Activated T-cell treated with anti-CD3 and anti-CD28 coated beads, Interleukin-2, amount 50 U/mL, for 4 hours (primary cell): ENCODE measurements around the gene PRIM2. TPM values are rescaled to one million over a fixed set of nuclear protein-coding genes. Genes with fewer than 3 reads are reported as not detected.
"Not testable (repeated sequence)": the region's sequence is repeated elsewhere in the genome, so short reads cannot be mapped to it uniquely, and the experiment has no call there.

Source experiments
- ATAC-seq, 2 donors: fragments of 200-7000 bp; cut with Tn5 transposase; one replicate each; pipeline ENCODE4 v1.10.0; 2021
- DNase-seq: peaks from one replicate; pipeline ENCODE4 v3.0.0-alpha.2; 2020
- H3K27me3 Mint-ChIP-seq: one replicate; pipeline ENCODE4 v1.8.0; 2021; ENCODE audit warnings: low read depth, mixed read lengths
- H3K36me3 Mint-ChIP-seq: one replicate; pipeline ENCODE4 v1.8.0; 2022; ENCODE audit warnings: mixed read lengths; ENCODE audit not compliant: insufficient read depth
- H3K4me1 Mint-ChIP-seq: one replicate; pipeline ENCODE4 v1.8.0; 2021; ENCODE audit warnings: low read depth, mixed read lengths
- H3K4me3 Mint-ChIP-seq: one replicate; pipeline ENCODE4 v1.8.0; 2021; ENCODE audit warnings: mild to moderate bottlenecking, moderate library complexity, mixed read lengths
- H3K9me3 Mint-ChIP-seq: one replicate; pipeline ENCODE4 v1.8.0; 2021; ENCODE audit warnings: mixed read lengths
- total RNA-seq, 3 donors: library from RNA; stranded (reverse); gene quantifications; one replicate each; pipeline ENCODE4 v1.2.1, GENCODE V29; 2021

The PRIM2 gene
- total RNA-seq, result 10 to 100 TPM; 27.8 to 31.8 (median 29.1) TPM

DNA sequence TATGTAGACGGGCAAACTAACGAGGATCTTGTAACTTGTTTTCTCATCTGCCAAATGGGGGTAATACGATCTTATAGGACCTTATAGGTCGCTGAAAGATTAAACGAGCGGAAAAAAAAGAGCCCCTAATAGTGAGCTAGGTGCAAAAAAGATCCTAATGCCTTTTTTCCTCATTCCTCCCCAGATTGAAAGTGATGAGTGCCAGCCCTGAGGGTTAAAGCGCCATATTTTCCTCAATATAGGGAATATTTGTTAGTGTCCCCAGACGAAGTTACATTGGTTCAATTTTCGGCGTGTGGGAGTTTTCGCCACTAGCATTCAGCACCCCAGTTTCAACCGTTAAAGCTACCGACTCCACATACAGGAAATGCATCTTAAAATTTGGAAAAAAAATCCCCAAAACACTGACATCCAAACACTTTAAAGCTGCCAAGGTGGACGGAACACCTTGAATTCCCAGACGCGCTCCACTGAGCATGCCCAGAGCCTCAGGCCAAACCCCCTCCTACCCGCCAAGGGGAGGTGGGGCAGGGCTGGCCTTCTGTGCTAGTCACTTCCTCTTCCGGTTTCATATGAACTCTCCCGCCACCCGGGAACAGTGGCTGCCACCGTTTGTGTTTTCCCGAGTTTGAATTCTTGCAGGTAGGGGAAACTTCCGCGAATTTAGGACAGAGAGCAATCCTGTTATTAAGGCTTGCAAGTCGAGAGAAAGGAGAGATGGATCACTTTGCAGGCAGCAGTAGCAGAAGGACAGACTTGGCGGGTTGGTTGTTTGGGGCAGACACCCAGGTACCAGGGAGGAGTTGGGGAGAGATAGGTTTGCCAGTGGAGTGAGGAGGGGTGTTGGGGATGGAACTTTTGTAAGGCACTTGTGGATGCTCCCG is at the start of gene PRIM2:
Gene PRIM2 (plus strand): TSS at position 571 of the 884 bp plus-strand sequence. CDS start 816 bp downstream, outside the sequence.
- Mint-ChIP-seq H3K27me3 (no peaks in the 10 kb centered on the region), H3K9me3 (no peaks in the 10 kb centered on the region), H3K4me1 (peaks cover 32% of the 10 kb centered on the region), H3K4me3 (peak within 1 kb of the TSS; percentile 99), H3K36me3 (peaks cover 30% of the 10 kb centered on the region)
- DNase-seq (peak; percentile 71), ATAC-seq (peak; percentile 89 to 91)

GRCh38 chr6:57268294-57268640 is 49.2 kb upstream of the PRIM2 start:
- Mint-ChIP-seq H3K27me3 (peaks cover 3% of the 10 kb centered on the region), H3K4me3 (no peak overlapping the region), H3K36me3 (no peaks in the 10 kb centered on the region), H3K4me1 (peaks cover 7% of the 10 kb centered on the region), H3K9me3 (no peaks in the 10 kb centered on the region)
- DNase-seq (no peak), ATAC-seq (no peak)

- H3K27me3 Mint-ChIP-seq, result peaks cover 29% of the 10 kb centered on the region
- H3K4me1 Mint-ChIP-seq, DNase-seq, H3K36me3 Mint-ChIP-seq, H3K4me3 Mint-ChIP-seq, ATAC-seq, H3K9me3 Mint-ChIP-seq: not testable (repeated sequence)
Measured at GRCh38 chr6:57274113-57274824, 43.2 kb upstream of the PRIM2 start.

- H3K27me3 Mint-ChIP-seq, result peaks cover 32% of the 10 kb centered on the region
- ATAC-seq (no peak), DNase-seq (no peak)
- H3K4me1 Mint-ChIP-seq, result no peaks in the 10 kb centered on the region
- H3K9me3 Mint-ChIP-seq, result no peaks in the 10 kb centered on the region
- no peak overlapping the region for H3K4me3 Mint-ChIP-seq
- H3K36me3 Mint-ChIP-seq, result no peaks in the 10 kb centered on the region
Measured at GRCh38 chr6:57275384-57275783, 42.0 kb upstream of the PRIM2 start.

DNA sequence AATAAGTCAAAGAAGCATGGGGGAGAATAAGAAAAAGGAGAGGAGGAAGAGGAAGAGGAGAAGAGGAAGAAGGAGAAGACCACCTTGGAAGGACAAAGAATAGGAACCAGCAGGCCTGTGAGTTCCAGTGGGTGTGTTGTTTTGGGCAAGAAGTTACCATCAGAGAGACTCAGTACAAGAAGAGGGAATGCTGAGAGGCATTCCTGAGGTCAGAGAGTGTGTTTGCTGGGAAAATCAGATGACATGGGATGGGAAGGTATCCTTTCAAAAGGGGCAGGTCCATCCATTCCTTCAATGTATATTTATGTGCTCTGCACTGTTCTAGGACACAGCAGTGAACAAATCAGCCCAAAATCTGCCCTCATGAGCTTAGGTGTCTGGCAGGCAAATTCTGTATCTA is 40.5 kb upstream of the PRIM2 start:
- no peaks in the 10 kb centered on the region for H3K9me3 Mint-ChIP-seq
- H3K36me3 Mint-ChIP-seq, result no peaks in the 10 kb centered on the region
- peaks cover 30% of the 10 kb centered on the region for H3K27me3 Mint-ChIP-seq
- DNase-seq, result no peak
- no peak overlapping the region for H3K4me3 Mint-ChIP-seq
- no peaks in the 10 kb centered on the region for H3K4me1 Mint-ChIP-seq
- no peak for ATAC-seq

GRCh38 chr6:57278570-57278969 is 38.9 kb upstream of the PRIM2 start:
- H3K4me3 Mint-ChIP-seq, result no peak overlapping the region
- H3K9me3 Mint-ChIP-seq, result no peaks in the 10 kb centered on the region
- no peak for ATAC-seq

DNA sequence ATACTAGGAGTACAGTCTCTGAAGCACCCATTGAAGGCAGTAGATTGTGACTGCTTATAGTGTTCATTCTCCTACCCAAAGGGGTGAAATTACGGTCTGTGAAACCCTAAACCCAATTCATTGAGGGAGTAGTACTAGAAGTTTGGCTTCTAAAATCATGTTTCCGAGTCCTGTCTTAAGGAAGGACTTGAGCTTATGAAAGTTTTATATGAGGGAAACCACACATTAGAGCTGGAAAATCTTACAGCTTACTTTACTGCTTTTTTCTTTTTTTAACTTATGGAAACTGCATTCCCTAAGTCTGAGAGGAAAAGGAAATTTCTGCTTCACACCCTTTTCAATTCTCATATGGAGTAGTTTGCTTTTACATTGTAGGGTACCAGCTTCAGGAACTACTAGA is 38.4 kb upstream of the PRIM2 start:
- H3K4me1 Mint-ChIP-seq, result no peaks in the 10 kb centered on the region
- no peak overlapping the region for H3K4me3 Mint-ChIP-seq
- ATAC-seq (no peak), DNase-seq (no peak)
- H3K9me3 Mint-ChIP-seq, result no peaks in the 10 kb centered on the region
- no peaks in the 10 kb centered on the region for H3K36me3 Mint-ChIP-seq
- H3K27me3 Mint-ChIP-seq, result peaks cover 29% of the 10 kb centered on the region

More at GRCh38 chr6:57278570-57278969, 38.9 kb upstream of the PRIM2 start:
- no peaks in the 10 kb centered on the region for H3K4me1 Mint-ChIP-seq
- H3K36me3 Mint-ChIP-seq, result no peaks in the 10 kb centered on the region
- DNase-seq, result no peak
- H3K27me3 Mint-ChIP-seq, result peaks cover 29% of the 10 kb centered on the region

DNA sequence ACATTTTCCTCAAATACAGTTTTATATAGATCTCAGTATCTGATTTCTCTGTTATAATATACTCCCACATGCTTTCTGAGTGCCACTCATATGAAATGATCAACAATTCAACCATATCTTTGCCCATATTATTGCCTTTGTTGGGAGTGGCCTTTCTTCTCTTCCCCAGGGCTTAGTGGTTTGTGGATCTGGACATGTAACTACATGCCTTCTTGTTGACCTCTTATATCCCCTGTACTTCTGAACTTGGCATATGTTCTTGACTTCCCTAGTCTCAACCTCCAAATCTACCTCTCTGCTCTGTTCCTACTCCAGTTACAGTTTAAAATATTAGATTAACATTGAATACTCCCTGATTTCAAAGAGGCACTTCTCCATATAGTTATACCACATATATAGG is 34.3 kb upstream of the PRIM2 start:
- DNase-seq (no peak), ATAC-seq (no peak)
- H3K36me3 Mint-ChIP-seq, result no peaks in the 10 kb centered on the region
- H3K27me3 Mint-ChIP-seq, result peaks cover 33% of the 10 kb centered on the region
- H3K9me3 Mint-ChIP-seq, result no peaks in the 10 kb centered on the region
- H3K4me3 Mint-ChIP-seq, result no peak overlapping the region
- H3K4me1 Mint-ChIP-seq, result no peaks in the 10 kb centered on the region

GRCh38 chr6:57283911-57284455 is 33.4 kb upstream of the PRIM2 start:
- Mint-ChIP-seq H3K9me3 (no peaks in the 10 kb centered on the region), H3K4me1 (no peaks in the 10 kb centered on the region), H3K36me3 (no peaks in the 10 kb centered on the region), H3K27me3 (peaks cover 32% of the 10 kb centered on the region), H3K4me3 (no peak overlapping the region)
- DNase-seq (no peak), ATAC-seq (no peak)

- not testable (repeated sequence) for H3K4me3 Mint-ChIP-seq, H3K4me1 Mint-ChIP-seq, DNase-seq, H3K36me3 Mint-ChIP-seq, H3K9me3 Mint-ChIP-seq, ATAC-seq
- H3K27me3 Mint-ChIP-seq, result peaks cover 29% of the 10 kb centered on the region
Measured at GRCh38 chr6:57288136-57288535, 29.3 kb upstream of the PRIM2 start.

DNA sequence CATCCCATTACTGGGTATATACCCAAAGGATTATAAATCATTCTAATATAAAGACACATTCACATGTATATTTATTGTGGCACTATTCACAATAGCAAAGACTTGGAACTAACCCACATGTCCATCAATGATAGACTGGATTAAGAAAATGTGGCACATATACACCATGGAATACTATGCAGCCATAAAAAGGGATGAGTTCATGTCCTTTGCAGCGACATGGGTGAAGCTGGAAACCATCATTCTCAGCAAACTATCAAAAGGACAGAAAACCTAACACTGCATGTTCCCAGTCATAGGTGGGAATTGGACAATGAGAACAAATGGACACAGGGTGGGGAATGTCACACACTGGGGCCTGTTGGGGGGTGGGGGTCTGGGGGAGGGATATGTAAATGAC is 24.0 kb upstream of the PRIM2 start:
- DNase-seq, H3K4me1 Mint-ChIP-seq, H3K4me3 Mint-ChIP-seq, H3K27me3 Mint-ChIP-seq, ATAC-seq, H3K36me3 Mint-ChIP-seq, H3K9me3 Mint-ChIP-seq: not testable (repeated sequence)

DNA sequence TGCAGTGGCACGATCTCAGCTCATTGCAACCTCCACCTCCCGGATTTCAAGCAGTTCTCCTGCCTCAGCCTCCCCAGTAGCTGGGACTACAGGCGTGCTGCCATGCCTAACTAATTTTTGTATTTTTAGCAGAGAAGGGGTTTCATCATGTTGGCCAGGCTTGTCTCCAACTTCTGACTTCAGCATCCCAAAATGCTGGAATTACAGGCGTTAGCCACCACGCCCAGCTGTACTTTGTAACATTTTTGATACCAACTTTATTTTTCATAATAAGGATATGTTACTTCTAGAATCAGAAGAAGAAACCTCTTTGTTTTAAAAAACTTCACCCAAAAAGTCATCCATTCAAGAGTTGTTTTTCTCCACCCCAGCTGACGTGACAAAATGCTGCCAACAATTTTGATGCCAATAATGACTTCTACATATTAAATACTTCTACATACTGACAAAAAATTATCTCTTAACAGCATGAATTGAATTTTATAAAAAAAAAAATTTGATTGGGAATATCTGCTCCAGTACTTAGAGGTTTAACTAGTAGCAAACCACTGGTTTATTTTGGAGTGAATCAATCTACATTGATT is 22.5 kb upstream of the PRIM2 start:
- Mint-ChIP-seq H3K36me3 (no peaks in the 10 kb centered on the region), H3K4me1 (no peaks in the 10 kb centered on the region), H3K9me3 (no peaks in the 10 kb centered on the region), H3K4me3 (no peak overlapping the region), H3K27me3 (no peaks in the 10 kb centered on the region)
- DNase-seq (no peak), ATAC-seq (no peak)

GRCh38 chr6:57297505-57297904 is 19.9 kb upstream of the PRIM2 start:
- DNase-seq (no peak), ATAC-seq (no peak)
- Mint-ChIP-seq H3K27me3 (no peaks in the 10 kb centered on the region), H3K4me3 (no peak overlapping the region), H3K4me1 (no peaks in the 10 kb centered on the region), H3K36me3 (no peaks in the 10 kb centered on the region), H3K9me3 (no peaks in the 10 kb centered on the region)

- no peak overlapping the region for H3K4me3 Mint-ChIP-seq
- no peak for ATAC-seq
- DNase-seq, result no peak
- no peaks in the 10 kb centered on the region for H3K27me3 Mint-ChIP-seq
- H3K36me3 Mint-ChIP-seq, result no peaks in the 10 kb centered on the region
- H3K4me1 Mint-ChIP-seq, result no peaks in the 10 kb centered on the region
- H3K9me3 Mint-ChIP-seq, result no peaks in the 10 kb centered on the region
Measured at GRCh38 chr6:57298741-57299140, 18.7 kb upstream of the PRIM2 start.
